ENCODE data around the gene CES5A.
"Not testable (repeated sequence)": the region's sequence is repeated elsewhere in the genome, so short reads cannot be mapped to it uniquely, and the experiment has no call there.

Gene CES5A

DNA sequence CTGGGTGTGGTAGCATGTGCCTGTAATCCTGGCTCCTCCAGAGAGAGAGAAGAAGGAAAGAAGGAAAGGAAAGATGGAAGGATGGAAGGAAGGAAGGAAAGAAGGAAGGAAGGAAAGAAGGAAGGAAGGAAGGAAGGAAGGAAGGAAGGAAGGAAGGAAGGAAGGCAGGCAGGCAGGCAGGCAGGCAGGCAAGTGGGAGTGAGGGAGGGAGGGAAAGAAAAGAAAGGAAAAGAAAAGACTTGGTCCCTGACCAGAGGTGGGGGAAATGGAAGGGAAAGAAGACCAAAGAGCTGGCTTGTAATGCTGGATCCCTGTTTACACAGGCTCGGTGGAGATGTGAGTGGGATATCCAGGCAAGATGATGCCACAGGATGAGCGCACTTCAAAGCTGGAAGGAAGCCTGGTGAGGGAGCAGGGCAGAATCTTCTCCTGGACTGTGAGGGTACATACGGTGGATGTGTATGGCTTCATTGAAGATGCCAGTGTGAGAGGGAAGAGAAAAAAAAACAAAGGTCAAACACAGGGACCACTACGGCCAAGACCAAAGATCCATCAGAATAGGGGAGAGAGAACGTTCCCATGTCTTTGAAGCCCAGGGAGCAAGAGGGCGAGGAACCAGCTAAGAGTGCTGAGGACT, 44.4 kb downstream of the CES5A start:
- DNase-seq (ENCODE audit: low read depth in 2 of 2, low spot score in 1 of 2): no peak

- DNase-seq (ENCODE audit: low read depth in 2 of 2, low spot score in 1 of 2): not testable (repeated sequence)
Measured at GRCh38 chr16:55829232-55829631, 45.9 kb downstream of the CES5A start.

DNA sequence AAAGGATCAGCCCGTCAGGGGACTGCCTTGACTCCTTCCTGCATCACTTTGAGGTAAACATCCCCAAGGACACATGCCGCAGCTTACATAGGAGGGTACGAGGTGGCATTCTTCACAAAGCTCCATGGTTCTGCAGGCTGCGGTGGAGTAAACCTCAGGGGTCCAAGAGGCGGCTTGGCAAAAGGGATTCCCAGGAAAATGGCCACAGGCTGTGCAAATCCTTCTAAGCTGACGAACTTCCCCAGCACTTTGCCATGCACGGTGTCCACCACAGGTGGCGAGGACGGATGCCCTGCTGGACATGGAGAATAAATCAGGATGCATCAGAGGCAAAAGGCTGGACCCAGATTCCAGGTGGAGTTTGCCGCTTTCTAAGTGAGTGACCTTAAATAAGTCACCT, 46.5 kb downstream of the CES5A start:
- no peak for DNase-seq (ENCODE audit: low read depth in 2 of 2, low spot score in 1 of 2)

- DNase-seq (ENCODE audit: low read depth in 2 of 2, low spot score in 1 of 2): no peak
Measured at GRCh38 chr16:55825115-55825728, 50.0 kb downstream of the CES5A start.

GRCh38 chr16:55824473-55825000, 50.6 kb downstream of the CES5A start:
- no peak for DNase-seq (ENCODE audit: low read depth in 2 of 2, low spot score in 1 of 2)

DNA sequence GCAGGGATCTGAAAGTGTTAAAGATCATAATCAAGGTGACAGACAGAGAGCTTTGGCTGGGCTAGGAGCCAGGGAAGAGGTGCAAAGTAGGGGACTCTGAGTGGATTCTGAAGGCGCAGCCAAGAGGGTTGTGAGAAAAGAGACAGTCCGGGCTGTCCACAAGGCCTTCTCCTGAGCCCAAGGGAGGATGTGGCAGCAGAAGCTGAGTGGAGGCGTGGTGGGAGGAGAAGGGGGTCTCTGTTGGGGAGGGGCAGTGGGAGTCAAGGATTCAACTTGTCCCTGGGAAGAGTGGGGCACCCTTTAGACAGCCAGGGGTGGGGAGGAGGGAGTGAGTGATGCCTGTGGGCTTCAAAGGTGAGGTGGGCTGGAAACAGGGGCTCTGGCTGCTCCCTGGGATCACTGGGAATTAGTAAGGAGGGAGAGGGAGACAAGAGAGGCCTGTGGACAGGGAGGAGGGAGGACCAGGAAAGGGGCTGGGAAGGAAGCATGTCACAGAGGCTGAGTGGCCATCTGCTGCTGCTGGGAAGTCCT, 52.8 kb downstream of the CES5A start:
- no peak for DNase-seq (ENCODE audit: low read depth in 2 of 2, low spot score in 1 of 2)

GRCh38 chr16:55821210-55821609, 54.0 kb downstream of the CES5A start:
- DNase-seq (ENCODE audit: low read depth in 2 of 2, low spot score in 1 of 2): no peak

DNA sequence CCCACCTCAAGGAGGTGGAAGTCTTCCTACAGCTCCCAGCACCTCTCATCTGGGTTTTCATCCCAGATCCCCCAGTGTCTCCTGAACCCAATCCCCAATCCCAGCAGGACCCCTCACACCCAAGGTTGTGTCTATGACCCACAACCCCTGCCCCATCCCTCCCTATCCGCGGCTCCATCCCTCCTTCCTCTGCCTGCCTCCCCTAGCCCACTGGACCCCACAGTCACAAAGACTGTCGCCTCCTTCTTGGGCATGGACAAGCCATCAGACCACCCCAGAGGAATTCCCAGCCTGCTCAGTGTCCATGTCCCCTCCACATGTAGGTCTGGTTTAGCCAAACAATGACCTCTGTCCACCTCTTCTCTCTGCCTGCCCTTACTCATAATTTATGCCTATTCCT, 54.6 kb downstream of the CES5A start:
- DNase-seq (ENCODE audit: low read depth in 2 of 2, low spot score in 1 of 2): no peak

DNA sequence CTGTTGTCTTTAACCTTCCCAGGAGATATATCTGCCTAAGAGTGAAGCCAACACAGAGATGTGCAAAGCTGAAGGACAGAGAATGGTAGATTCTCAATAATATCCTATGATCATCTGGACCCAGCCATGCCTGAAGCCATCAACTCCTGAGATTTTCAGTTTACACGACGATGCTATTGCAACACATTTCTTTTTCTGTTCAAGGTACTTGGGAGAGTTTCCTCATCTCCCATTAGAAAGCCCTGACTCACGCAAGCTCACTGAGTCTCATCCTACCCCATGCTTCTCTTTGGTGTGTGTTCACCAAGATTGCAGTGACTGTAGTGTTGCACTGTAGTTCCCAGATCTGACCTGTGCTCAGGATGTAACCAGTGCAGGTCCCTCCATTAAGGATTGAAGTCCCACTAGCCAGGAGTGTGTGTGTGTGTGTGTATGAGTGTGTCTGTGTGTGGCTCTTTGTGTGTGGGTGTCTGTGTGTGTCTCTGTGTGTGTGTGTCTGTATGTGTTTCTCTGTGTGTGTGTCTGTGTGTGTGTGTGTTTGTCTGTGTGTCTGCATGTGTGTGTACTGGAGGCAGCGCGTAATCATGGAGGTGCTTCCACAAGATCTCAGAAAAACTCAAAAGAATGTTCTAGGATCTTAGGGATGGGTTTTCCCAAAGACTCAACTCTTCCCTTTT, 57.8 kb downstream of the CES5A start:
- DNase-seq (ENCODE audit: low read depth in 2 of 2, low spot score in 1 of 2): no peak

DNA sequence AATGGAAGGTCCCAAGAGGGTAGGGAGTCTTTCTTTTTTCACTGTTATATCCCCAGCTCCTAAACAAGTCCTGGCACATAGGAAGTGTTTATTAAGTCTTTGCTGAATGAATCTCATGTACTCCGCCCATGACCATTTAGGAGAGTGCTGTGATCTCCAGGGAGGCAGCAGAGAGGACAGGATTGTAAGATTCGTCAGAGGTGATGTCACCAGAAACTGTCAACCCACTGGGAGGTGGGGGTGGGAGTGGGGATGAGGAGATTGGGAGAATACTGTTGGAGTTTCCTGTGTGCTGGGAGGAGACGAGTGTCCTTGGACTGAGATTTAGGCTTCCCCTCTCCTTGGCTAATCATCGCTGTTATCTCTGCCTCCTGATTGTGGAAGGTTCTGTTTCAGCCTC, 59.0 kb downstream of the CES5A start:
- DNase-seq (ENCODE audit: low read depth in 2 of 2, low spot score in 1 of 2): not testable (repeated sequence)

DNA sequence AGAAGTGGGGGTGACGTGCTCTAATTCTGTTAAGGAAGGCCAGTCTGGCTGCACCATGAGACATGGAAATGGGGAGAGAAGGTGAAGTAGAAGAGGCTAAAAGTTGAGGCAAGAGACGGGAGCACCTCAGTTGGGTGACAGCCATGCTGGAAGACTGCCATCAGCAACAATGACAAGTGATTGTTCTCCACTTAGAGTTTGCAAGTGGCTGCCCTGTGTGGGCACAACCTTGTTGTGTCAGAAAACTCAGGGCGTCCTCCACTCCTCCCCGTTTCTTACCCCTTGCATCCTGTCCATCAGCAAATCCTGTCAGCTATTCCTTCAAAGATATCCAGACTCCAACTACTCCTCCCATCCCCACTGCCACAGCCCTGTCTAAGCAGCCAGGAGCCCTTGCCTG, 59.9 kb downstream of the CES5A start:
- DNase-seq (ENCODE audit: low read depth in 2 of 2, low spot score in 1 of 2): no peak

- not testable (repeated sequence) for DNase-seq (ENCODE audit: low read depth in 2 of 2, low spot score in 1 of 2)
Measured at GRCh38 chr16:55814174-55814573, 61.0 kb downstream of the CES5A start.

- DNase-seq (ENCODE audit: low read depth in 2 of 2, low spot score in 1 of 2): not testable (repeated sequence)
Measured at GRCh38 chr16:55813730-55814129, 61.4 kb downstream of the CES5A start.

GRCh38 chr16:55812951-55813350, 62.2 kb downstream of the CES5A start:
- DNase-seq (ENCODE audit: low read depth in 2 of 2, low spot score in 1 of 2): no peak

DNA sequence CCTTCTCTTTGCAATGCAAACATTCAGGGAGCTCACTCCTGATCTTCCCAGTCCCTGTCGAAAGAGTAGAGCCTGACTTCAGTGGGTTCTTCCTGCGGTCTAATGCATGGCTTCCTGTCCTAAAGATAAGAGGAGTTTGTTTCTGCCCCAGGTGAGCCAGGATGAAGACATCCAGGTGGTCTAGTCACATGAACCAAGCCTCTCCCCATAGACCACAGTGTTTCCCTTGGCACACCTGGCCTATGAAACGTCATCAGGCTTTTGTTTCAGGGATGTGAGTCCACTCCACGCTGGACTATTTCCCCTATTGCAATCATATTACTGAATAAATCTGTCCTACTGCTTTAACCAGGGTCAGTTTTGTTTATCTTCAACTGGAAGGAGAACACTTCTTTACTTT, 63.4 kb downstream of the CES5A start:
- DNase-seq (ENCODE audit: low read depth in 2 of 2, low spot score in 1 of 2): no peak

- DNase-seq (ENCODE audit: low read depth in 2 of 2, low spot score in 1 of 2): no peak
Measured at GRCh38 chr16:55810451-55810961, 64.7 kb downstream of the CES5A start.

GRCh38 chr16:55809851-55810250, 65.3 kb downstream of the CES5A start:
- DNase-seq (ENCODE audit: low read depth in 2 of 2, low spot score in 1 of 2): no peak

GRCh38 chr16:55809386-55809785, 65.8 kb downstream of the CES5A start:
- DNase-seq (ENCODE audit: low read depth in 2 of 2, low spot score in 1 of 2): no peak

- DNase-seq (ENCODE audit: low read depth in 2 of 2, low spot score in 1 of 2): not testable (repeated sequence)
Measured at GRCh38 chr16:55808286-55808685, 66.9 kb downstream of the CES5A start.

DNA sequence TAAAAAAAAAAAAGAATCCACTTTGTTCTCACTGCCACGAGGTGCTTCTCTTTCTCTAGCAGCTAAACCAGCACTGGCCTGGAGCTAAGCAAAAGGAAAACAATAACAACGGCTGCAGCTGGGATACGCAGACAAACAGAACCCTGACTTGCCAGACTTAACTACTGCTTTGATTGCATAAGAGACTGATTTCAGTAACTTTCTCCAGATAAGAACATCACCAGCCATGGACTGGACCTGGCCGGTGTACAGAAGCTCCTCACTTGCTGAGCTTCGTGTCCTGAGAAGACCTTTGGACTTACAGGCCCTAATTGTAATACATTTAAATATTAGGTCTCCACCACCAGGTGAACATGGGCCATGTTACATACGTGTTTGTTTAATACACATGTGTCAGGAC, 70.1 kb downstream of the CES5A start:
- not testable (repeated sequence) for DNase-seq (ENCODE audit: low read depth in 2 of 2, low spot score in 1 of 2)

DNA sequence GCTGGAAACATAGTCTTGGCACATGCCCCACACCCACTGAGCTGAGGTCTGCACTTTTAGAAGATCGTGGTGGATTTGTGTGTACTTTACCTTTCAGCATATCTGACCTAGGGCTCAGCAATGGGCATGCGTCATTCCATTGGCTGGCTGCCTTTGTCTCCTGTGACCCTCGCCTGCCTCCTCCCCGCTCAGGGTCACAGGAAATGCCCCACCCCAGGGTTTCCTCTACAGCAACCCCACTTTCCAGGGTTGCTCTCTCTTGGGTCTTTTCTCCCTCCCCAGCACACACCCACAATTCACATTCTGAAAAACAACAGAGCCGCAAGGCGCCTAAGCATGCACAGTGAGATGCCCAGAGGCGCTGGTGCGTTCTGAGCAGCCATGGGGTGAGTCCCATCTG, 71.5 kb downstream of the CES5A start:
- not testable (repeated sequence) for DNase-seq (ENCODE audit: low read depth in 2 of 2, low spot score in 1 of 2)
